ENCODE results near the gene VPS51. TPM values are rescaled to one million over a fixed set of nuclear protein-coding genes. Genes with fewer than 3 reads are reported as not detected.

VPS51 gene
- total and polyA plus RNA-seq, 2 of the 13 experiments (the other 11 are each of a cell fraction or from before 2014, with no cell fraction given): 76.3 to 90.6 TPM

- WGBS (ENCODE audit: low lambda C conversion rate): 13% methylated on average over 16 of the region's 24 CpGs
- Histone ChIP-seq H3K4me1 (ENCODE audit: insufficient read depth, low read length) (peaks cover 25% of the 10 kb centered on the region), H4K20me1 (ENCODE audit: insufficient read depth, low read length) (peaks cover 17% of the 10 kb centered on the region), H3K9me3 (ENCODE audit: low read length) (no peaks in the 10 kb centered on the region), H3K27me3 (ENCODE audit: control insufficient read depth in 1 of 2, insufficient read depth in 2 of 2, low read length in 2 of 2) (no peaks in the 10 kb centered on the region; a peak in 1 of 5 replicates), H3K36me3 (replicated peaks in 1 of 2; ENCODE audit: control insufficient read depth in 1 of 2, insufficient read depth in 2 of 2, low read length in 2 of 2) (peaks cover 17 to 26% of the 10 kb centered on the region in 2 experiments), H3K79me2 (ENCODE audit: insufficient read depth, low read length) (peaks cover 26% of the 10 kb centered on the region), H3K27ac (ENCODE audit: extremely low read length, insufficient read depth, low read length) (peak overlapping the region; percentile 96), H3K4me2 (ENCODE audit: low read depth, low read length) (peak overlapping the region; percentile 92), H3K4me3 (replicated peaks in 1 of 3; ENCODE audit: insufficient read depth in 1 of 3, low read depth in 2 of 3, low read length in 3 of 3) (peak overlapping the region; percentile 85 to 94 (median 92)), H2AFZ (ENCODE audit: low read length) (no peak overlapping the region), H3K9ac (ENCODE audit: insufficient read depth, low read depth, low read length) (peak overlapping the region; percentile 96)
- in situ Hi-C loops (cut with HindIII; ENCODE audit: extremely low pct_ligation_motif_present, low pct_unique_long_range_greater_than_20kb): no loop called here
- POLR2A ChIA-PET: interaction anchor here (0.6 to 5.1 kb wide), 40 partner anchors 8 to 357 kb away, joined by 3 to 105 read pairs (median 5); partner anchors contain the start of genes ARL2, CAPN1, CDC42EP2 and FAU
- intact Hi-C loops (cut with micrococcal nuclease; ENCODE audit: unreplicated experiment): loop anchor here (1.0 kb wide), 2 partner anchors 31 to 46 kb away; partner anchors contain the start of gene CAPN1
- BruUV-seq (replicated peaks): TSS peak; percentile 87
- CTCF ChIA-PET (ENCODE audit: low intra/inter-chr PET ratio, low total read pairs): no interaction called here
- ATAC-seq (peak; percentile 94), DNase-seq (ENCODE audit: low spot score) (peak; percentile 97), FAIRE-seq (peak; percentile 99)
- TF ChIP-seq NKX3-1 (CRISPR knock-in tag; IDR thresholded peaks at IDR 0.05) (0 out of 2 replicates have a peak, but pooled peaks have one; percentile 28), PAX8 (CRISPR knock-in tag; IDR thresholded peaks at IDR 0.05; ENCODE audit: borderline replicate concordance) (no peak), HNRNPUL1 (IDR thresholded peaks at IDR 0.05; ENCODE audit: low read depth, low read length) (no peak), NFE2L1 (CRISPR knock-in tag; IDR thresholded peaks at IDR 0.05; ENCODE audit: borderline replicate concordance) (no peak), PATZ1 (CRISPR knock-in tag; IDR thresholded peaks at IDR 0.05) (no peak; the same call in 1 of the 2 replicates), REXO4 (CRISPR knock-in tag; IDR thresholded peaks at IDR 0.05; ENCODE audit: borderline replicate concordance) (no peak), SRF (IDR thresholded peaks at IDR 0.05; ENCODE audit: low read depth, low read length) (no peak), ZNF704 (CRISPR knock-in tag; IDR thresholded peaks at IDR 0.05; ENCODE audit: borderline replicate concordance) (no peak), ZNF414 (CRISPR knock-in tag; IDR thresholded peaks at IDR 0.05) (no peak), NFE2 (CRISPR knock-in tag; IDR thresholded peaks at IDR 0.05) (no peak), MAZ (IDR thresholded peaks at IDR 0.05; ENCODE audit: borderline replicate concordance, low read depth, low read length) (no peak), MAZ (CRISPR knock-in tag; IDR thresholded peaks at IDR 0.05; ENCODE audit: low read depth) (no peak; the same call in 1 of the 2 replicates), ZBTB44 (CRISPR knock-in tag; IDR thresholded peaks at IDR 0.05) (no peak), ARNTL (CRISPR knock-in tag; IDR thresholded peaks at IDR 0.05) (0 out of 2 replicates have a peak, but pooled peaks have one; percentile 4), KLF6 (CRISPR knock-in tag; IDR thresholded peaks at IDR 0.05) (no peak), ZSCAN25 (CRISPR knock-in tag; IDR thresholded peaks at IDR 0.05) (no peak), ZBTB38 (CRISPR knock-in tag; IDR thresholded peaks at IDR 0.05) (no peak), ARID2 (CRISPR knock-in tag; IDR thresholded peaks at IDR 0.05; ENCODE audit: borderline replicate concordance) (no peak), MXD4 (CRISPR knock-in tag; IDR thresholded peaks at IDR 0.05) (no peak)
Measured at GRCh38 chr11:65134952-65135632, 39.1 kb downstream of the VPS51 start.
